Osteocyte (in vitro differentiated cells): Measurements from ENCODE around the gene DEF6. TPM values are rescaled to one million over a fixed set of nuclear protein-coding genes. Genes with fewer than 3 reads are reported as not detected.

ENCODE experiments used
- DNase-seq: peaks from one replicate; pipeline ENCODE4 v3.0.0; 2021; ENCODE audit warnings: mixed read lengths; ENCODE audit not compliant: unreplicated experiment; ENCODE audit errors: extremely low spot score
- H3K27ac Mint-ChIP-seq: one replicate; pipeline ENCODE4 v1.8.0; 2021; ENCODE audit warnings: mild to moderate bottlenecking, mixed read lengths; ENCODE audit not compliant: unreplicated experiment
- H3K27me3 Mint-ChIP-seq: one replicate; pipeline ENCODE4 v1.8.0; 2021; ENCODE audit warnings: mixed read lengths; ENCODE audit not compliant: unreplicated experiment
- H3K36me3 Mint-ChIP-seq: one replicate; pipeline ENCODE4 v1.8.0; 2021; ENCODE audit warnings: mixed read lengths; ENCODE audit not compliant: unreplicated experiment
- H3K4me1 Mint-ChIP-seq: one replicate; pipeline ENCODE4 v1.8.0; 2021; ENCODE audit warnings: mixed read lengths; ENCODE audit not compliant: unreplicated experiment
- H3K4me3 Mint-ChIP-seq: one replicate; pipeline ENCODE4 v1.8.0; 2021; ENCODE audit warnings: mild to moderate bottlenecking, moderate library complexity, mixed read lengths; ENCODE audit not compliant: unreplicated experiment
- H3K9me3 Mint-ChIP-seq: one replicate; pipeline ENCODE4 v1.8.0; 2021; ENCODE audit warnings: mixed read lengths; ENCODE audit not compliant: unreplicated experiment
- long read RNA-seq: library from polyadenylated mRNA; unstranded; transcript quantifications from one replicate; pipeline ENCODE4 v2.0.0, GENCODE V29; 2021
- total RNA-seq: library from RNA; stranded (reverse); gene quantifications from 2 replicates; pipeline ENCODE4 v1.2.1, GENCODE V29; 2021
- TF ChIP-seq, protein P1 (sequence below): fragments of 200-600 bp; sonication (generic); IDR thresholded peaks from 2 replicates; pipeline ENCODE4 v1.5.0; 2021; ENCODE audit warnings: antibody characterized with exemption, mild to moderate bottlenecking, moderate library complexity

DEF6 gene
- 0.52 and 0.59 TPM in 2 replicates for total RNA-seq
- long read RNA-seq: 0 reads

- no peaks in the 10 kb centered on the region for H3K27me3 Mint-ChIP-seq
- H3K36me3 Mint-ChIP-seq: peaks cover 13% of the 10 kb centered on the region
- no peaks in the 10 kb centered on the region for H3K9me3 Mint-ChIP-seq
- H3K4me3 Mint-ChIP-seq: no peak within 1 kb of the TSS
- no peak within 1 kb of the TSS for H3K27ac Mint-ChIP-seq
- TF ChIP-seq, protein P1, sequence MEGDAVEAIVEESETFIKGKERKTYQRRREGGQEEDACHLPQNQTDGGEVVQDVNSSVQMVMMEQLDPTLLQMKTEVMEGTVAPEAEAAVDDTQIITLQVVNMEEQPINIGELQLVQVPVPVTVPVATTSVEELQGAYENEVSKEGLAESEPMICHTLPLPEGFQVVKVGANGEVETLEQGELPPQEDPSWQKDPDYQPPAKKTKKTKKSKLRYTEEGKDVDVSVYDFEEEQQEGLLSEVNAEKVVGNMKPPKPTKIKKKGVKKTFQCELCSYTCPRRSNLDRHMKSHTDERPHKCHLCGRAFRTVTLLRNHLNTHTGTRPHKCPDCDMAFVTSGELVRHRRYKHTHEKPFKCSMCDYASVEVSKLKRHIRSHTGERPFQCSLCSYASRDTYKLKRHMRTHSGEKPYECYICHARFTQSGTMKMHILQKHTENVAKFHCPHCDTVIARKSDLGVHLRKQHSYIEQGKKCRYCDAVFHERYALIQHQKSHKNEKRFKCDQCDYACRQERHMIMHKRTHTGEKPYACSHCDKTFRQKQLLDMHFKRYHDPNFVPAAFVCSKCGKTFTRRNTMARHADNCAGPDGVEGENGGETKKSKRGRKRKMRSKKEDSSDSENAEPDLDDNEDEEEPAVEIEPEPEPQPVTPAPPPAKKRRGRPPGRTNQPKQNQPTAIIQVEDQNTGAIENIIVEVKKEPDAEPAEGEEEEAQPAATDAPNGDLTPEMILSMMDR: peak; percentile 69
- H3K4me1 Mint-ChIP-seq: peaks cover 11% of the 10 kb centered on the region
- no peak for DNase-seq
Observed at GRCh38 chr6:35297601-35298481, at the start of gene DEF6. Gene DEF6 (plus strand): TSS chr6:35297818. CDS start chr6:35297857, 39 bp downstream.

DNA sequence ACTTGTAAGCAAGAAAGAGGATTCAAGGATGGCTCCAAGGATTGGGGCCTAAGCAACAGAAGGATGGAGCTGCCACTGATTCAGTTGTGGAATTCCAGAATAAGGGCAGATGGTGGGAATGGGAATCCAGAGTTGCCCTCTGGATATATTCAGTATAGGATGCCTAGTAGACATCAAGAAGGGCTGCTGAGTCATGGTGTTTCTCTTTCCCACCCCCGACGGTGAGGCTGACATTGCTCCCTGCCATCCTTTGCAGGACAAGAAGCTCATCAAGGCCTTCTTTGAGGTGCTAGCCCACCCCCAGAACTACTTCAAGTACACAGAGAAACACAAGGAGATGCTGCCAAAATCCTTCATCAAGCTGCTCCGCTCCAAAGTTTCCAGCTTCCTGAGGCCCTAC lies 49.3 kb upstream of the DEF6 start:
- TF ChIP-seq, protein P1: no peak
- Mint-ChIP-seq H3K36me3 (peaks cover 19% of the 10 kb centered on the region), H3K27me3 (no peaks in the 10 kb centered on the region), H3K27ac (no peak overlapping the region), H3K4me3 (no peak overlapping the region), H3K4me1 (peaks cover 22% of the 10 kb centered on the region), H3K9me3 (no peaks in the 10 kb centered on the region)
- no peak for DNase-seq

DNA sequence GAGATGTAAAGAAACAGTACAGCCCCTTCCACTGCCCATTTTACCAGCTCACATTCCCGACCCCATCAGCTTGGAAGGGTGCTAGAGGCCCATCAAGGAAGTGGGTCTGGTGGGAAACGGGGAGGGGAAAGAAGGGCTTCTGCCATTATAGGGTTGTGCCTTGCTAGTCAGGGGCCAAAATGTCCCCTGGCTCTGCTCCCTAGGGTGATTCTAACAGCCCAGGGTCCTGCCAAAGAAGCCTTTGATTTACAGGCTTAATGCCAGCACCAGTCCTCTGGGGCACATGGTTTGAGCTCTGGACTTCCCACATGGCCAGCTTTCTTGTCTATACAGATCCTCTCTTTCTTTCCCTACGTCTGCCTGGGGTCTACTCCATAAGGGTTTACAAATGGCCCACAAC lies 48.7 kb upstream of the DEF6 start:
- H3K27me3 Mint-ChIP-seq: no peaks in the 10 kb centered on the region
- H3K4me3 Mint-ChIP-seq: no peak overlapping the region
- TF ChIP-seq, protein P1: no peak
- no peaks in the 10 kb centered on the region for H3K9me3 Mint-ChIP-seq
- DNase-seq: no peak
- peak overlapping the region; percentile 57 for H3K27ac Mint-ChIP-seq
- H3K36me3 Mint-ChIP-seq: peaks cover 18% of the 10 kb centered on the region
- H3K4me1 Mint-ChIP-seq: peaks cover 22% of the 10 kb centered on the region

DNA sequence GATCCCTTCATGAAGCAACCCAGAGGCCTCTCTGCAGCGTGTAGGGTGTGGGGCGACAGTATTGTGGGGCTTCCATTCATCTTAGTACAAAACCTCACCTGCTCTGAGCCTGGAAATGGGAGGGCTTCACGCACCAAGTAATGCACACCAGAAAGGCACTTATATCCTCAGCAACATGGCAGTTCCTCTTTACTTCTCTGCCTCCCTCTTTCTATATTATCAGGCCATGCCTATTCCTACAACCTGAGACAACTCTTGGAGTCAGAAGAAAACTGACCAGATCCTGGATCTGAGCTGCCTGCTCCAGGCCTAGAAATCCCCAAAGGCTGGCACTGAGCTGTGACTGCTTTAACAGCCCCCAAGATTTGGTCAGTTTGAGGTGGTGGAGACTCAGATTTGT lies 45.7 kb upstream of the DEF6 start:
- Mint-ChIP-seq H3K9me3 (no peaks in the 10 kb centered on the region), H3K4me3 (no peak overlapping the region), H3K36me3 (no peaks in the 10 kb centered on the region), H3K4me1 (peaks cover 22% of the 10 kb centered on the region), H3K27me3 (no peaks in the 10 kb centered on the region), H3K27ac (no peak overlapping the region)
- TF ChIP-seq, protein P1: no peak
- no peak for DNase-seq

DNA sequence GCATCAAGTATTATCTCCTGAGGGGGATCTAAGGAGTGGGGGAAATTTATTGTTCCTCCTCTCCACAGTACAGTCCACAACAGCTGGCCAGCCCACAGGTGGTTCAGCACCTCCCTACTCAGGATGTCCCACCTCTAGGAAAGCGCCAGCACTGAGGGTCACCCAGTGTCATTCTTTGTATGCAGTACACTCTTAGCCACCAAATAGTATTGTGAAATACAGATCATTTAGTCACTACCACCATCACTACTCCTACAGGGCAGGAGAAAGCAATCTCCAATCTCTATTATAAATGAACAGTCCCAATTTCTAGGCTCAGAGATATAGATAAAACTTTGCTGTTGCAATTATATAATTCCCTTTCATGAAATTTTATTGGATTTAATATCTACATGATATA lies 44.4 kb upstream of the DEF6 start:
- H3K9me3 Mint-ChIP-seq: no peaks in the 10 kb centered on the region
- TF ChIP-seq, protein P1: no peak
- H3K4me1 Mint-ChIP-seq: peaks cover 21% of the 10 kb centered on the region
- no peaks in the 10 kb centered on the region for H3K27me3 Mint-ChIP-seq
- DNase-seq: no peak
- H3K4me3 Mint-ChIP-seq: no peak overlapping the region
- H3K36me3 Mint-ChIP-seq: no peaks in the 10 kb centered on the region
- no peak overlapping the region for H3K27ac Mint-ChIP-seq
